SK-N-SH treated with all-trans-retinoic acid at 6 μM for 48 hours (cell line): ENCODE results near the gene BMP15.

ENCODE experiments used
- BACH2 ChIP-seq: fragments of 250-450 bp; sonication (Bioruptor Pico); IDR thresholded peaks from 2 replicates; pipeline ENCODE4 v1.9.0; 2021; ENCODE audit warnings: mild to moderate bottlenecking, borderline replicate concordance
- CREB5 ChIP-seq: fragments of 250-450 bp; sonication (Bioruptor Pico); IDR thresholded peaks from 2 replicates; pipeline ENCODE4 v1.5.1; 2020; ENCODE audit warnings: low read depth, mild to moderate bottlenecking, moderate library complexity
- CSRNP3 ChIP-seq: fragments of 250-450 bp; sonication (Bioruptor Pico); IDR thresholded peaks from 2 replicates; pipeline ENCODE4 v1.5.1; 2021; ENCODE audit warnings: mild to moderate bottlenecking, moderate library complexity
- GLIS3 ChIP-seq: fragments of 250-450 bp; sonication (Bioruptor Pico); IDR thresholded peaks from 2 replicates; pipeline ENCODE4 v1.5.0; 2020; ENCODE audit warnings: mild to moderate bottlenecking, moderate library complexity
- ISL1 ChIP-seq: fragments of 250-450 bp; sonication (Bioruptor Pico); IDR thresholded peaks from 2 replicates; pipeline ENCODE4 v2.1.2; 2022; ENCODE audit warnings: mild to moderate bottlenecking, moderate library complexity
- OSR1 ChIP-seq: fragments of 250-450 bp; sonication (Bioruptor Pico); IDR thresholded peaks from 2 replicates; pipeline ENCODE4 v1.8.0; 2022; ENCODE audit warnings: moderate library complexity, mild to moderate bottlenecking, inconsistent platforms
- PATZ1 ChIP-seq: fragments of 250-450 bp; sonication (Bioruptor Pico); IDR thresholded peaks from 2 replicates; pipeline ENCODE4 v1.8.0; 2020; ENCODE audit warnings: mild to moderate bottlenecking, moderate library complexity, borderline replicate concordance
- POU6F1 ChIP-seq: fragments of 250-450 bp; sonication (Bioruptor Pico); IDR thresholded peaks from 2 replicates; pipeline ENCODE4 v1.8.0; 2021; ENCODE audit warnings: low read depth, mild to moderate bottlenecking, moderate library complexity, borderline replicate concordance
- RARB ChIP-seq: fragments of 250-450 bp; sonication (Bioruptor Pico); IDR thresholded peaks from 2 replicates; pipeline ENCODE4 v1.8.0; 2021; ENCODE audit warnings: mild to moderate bottlenecking, moderate library complexity
- SNAI2 ChIP-seq: fragments of 250-450 bp; sonication (Bioruptor Pico); IDR thresholded peaks from 2 replicates; pipeline ENCODE4 v1.5.0; 2020; ENCODE audit warnings: mild to moderate bottlenecking, moderate library complexity
- TSHZ2 ChIP-seq: fragments of 250-450 bp; sonication (Bioruptor Pico); IDR thresholded peaks from 2 replicates; pipeline ENCODE4 v1.5.0; 2020; ENCODE audit warnings: mild to moderate bottlenecking, moderate library complexity
- ZFP30 ChIP-seq: fragments of 450-650 bp; formaldehyde crosslinking; IDR thresholded peaks from 2 replicates; pipeline ENCODE4 v1.5.0; 2022; ENCODE audit warnings: mild to moderate bottlenecking, moderate library complexity
- ZNF70 ChIP-seq: fragments of 450-650 bp; formaldehyde crosslinking; IDR thresholded peaks from 2 replicates; pipeline ENCODE4 v1.5.0; 2020; ENCODE audit warnings: mild to moderate bottlenecking, moderate library complexity
- ZNF8 ChIP-seq: fragments of 450-650 bp; formaldehyde crosslinking; IDR thresholded peaks from 2 replicates; pipeline ENCODE4 v1.5.0; 2020; ENCODE audit warnings: mild to moderate bottlenecking, moderate library complexity

- no peak for TF ChIP-seq ISL1 (CRISPR knock-in tag)
- TF ChIP-seq CREB5: no peak
- TF ChIP-seq ZFP30 (CRISPR knock-in tag): no peak
- TF ChIP-seq RARB (CRISPR knock-in tag): no peak
- no peak for TF ChIP-seq ZNF8 (CRISPR knock-in tag)
- TF ChIP-seq ZNF70 (CRISPR knock-in tag): no peak
- no peak for TF ChIP-seq OSR1 (CRISPR knock-in tag)
- no peak for TF ChIP-seq BACH2 (CRISPR knock-in tag)
- TF ChIP-seq CSRNP3 (CRISPR knock-in tag): no peak
- no peak for TF ChIP-seq SNAI2 (CRISPR knock-in tag)
- TF ChIP-seq PATZ1 (CRISPR knock-in tag): no peak
- TF ChIP-seq TSHZ2 (CRISPR knock-in tag): no peak
- TF ChIP-seq GLIS3 (CRISPR knock-in tag): no peak
- TF ChIP-seq POU6F1 (CRISPR knock-in tag): no peak
Measured at GRCh38 chrX:50888884-50889283, 21.7 kb upstream of the BMP15 start.
